Measurements from ENCODE around the gene DOCK6. TPM values are rescaled to one million over a fixed set of nuclear protein-coding genes. Genes with fewer than 3 reads are reported as not detected.
A peak's percentile ranks its signal among the peaks of the same experiment; 100 is the strongest.

DOCK6 gene
- total and polyA plus RNA-seq, 2 of the 13 experiments (the other 11 are each of a cell fraction or from before 2014, with no cell fraction given) = 5.4 to 38.1 TPM

- 0 out of 2 replicates have a peak, but pooled peaks have one; percentile 13 for TF ChIP-seq E2F5 (CRISPR knock-in tag; conservative IDR thresholded peaks at IDR 0.05)
- TF ChIP-seq LRRFIP1 (CRISPR knock-in tag; conservative IDR thresholded peaks at IDR 0.05) = no peak
- no peak for TF ChIP-seq JARID2 (CRISPR knock-in tag; IDR thresholded peaks at IDR 0.05; ENCODE audit: insufficient replicate concordance)
- TF ChIP-seq ZNF414 (CRISPR knock-in tag; IDR thresholded peaks at IDR 0.05) = 0 out of 2 replicates have a peak, but pooled peaks have one; percentile 37
- TF ChIP-seq PRDM10 (CRISPR knock-in tag; IDR thresholded peaks at IDR 0.05; ENCODE audit: low read depth) = no peak
- TF ChIP-seq PRMT3 (CRISPR knock-in tag; IDR thresholded peaks at IDR 0.05; ENCODE audit: borderline replicate concordance, low read depth) = 0 out of 2 replicates have a peak, but pooled peaks have one; percentile 32
- no peak for TF ChIP-seq POLR2AphosphoS2 (IDR thresholded peaks at IDR 0.05; ENCODE audit: low read depth, low read length)
- TF ChIP-seq ARID2 (CRISPR knock-in tag; IDR thresholded peaks at IDR 0.05; ENCODE audit: borderline replicate concordance) = no peak
- TF ChIP-seq SALL1 (CRISPR knock-in tag; IDR thresholded peaks at IDR 0.05) = peak; percentile 24; the same call in 1 of the 2 replicates
- no peak for TF ChIP-seq TEF (CRISPR knock-in tag; IDR thresholded peaks at IDR 0.05)
- TF ChIP-seq SATB2 (CRISPR knock-in tag; IDR thresholded peaks at IDR 0.05) = no peak
- TF ChIP-seq TBL1XR1 (IDR thresholded peaks at IDR 0.05; ENCODE audit: borderline replicate concordance, low read length, partially characterized antibody) = no peak
- peak; percentile 24 for TF ChIP-seq ARNT2 (CRISPR knock-in tag; IDR thresholded peaks at IDR 0.05; ENCODE audit: low read depth)
- no peak; the same call in 1 of the 2 replicates for TF ChIP-seq CAMTA2 (CRISPR knock-in tag; IDR thresholded peaks at IDR 0.05; ENCODE audit: borderline replicate concordance)
- peak; percentile 69 for TF ChIP-seq ZNF574 (CRISPR knock-in tag; IDR thresholded peaks at IDR 0.05)
These were observed 64.8 kb downstream of the DOCK6 start, which contains the start of gene KANK2 (continued) for GRCh38 chr19:11197291-11198174.

Data from HepG2 (cell line).